Measurements from ENCODE around the gene RAMACL. TPM values are rescaled to one million over a fixed set of nuclear protein-coding genes. Genes with fewer than 3 reads are reported as not detected.

Gene RAMACL
- polyA plus RNA-seq, 1 donor from 2014 or later = 1.9 TPM

GRCh38 chr6:166619912-166620311 lies 33.4 kb upstream of the RAMACL start:
- peaks cover 69% of the 10 kb centered on the region for H3K79me2 ChIP-seq (replicated peaks; ENCODE audit: insufficient read depth, low read length)

More at GRCh38 chr6:166619912-166620311, 33.4 kb upstream of the RAMACL start:
- Histone ChIP-seq H3K9ac (ENCODE audit: low read length) (no peak overlapping the region), H3K4me2 (ENCODE audit: low read length) (no peak overlapping the region), H3K27me3 (ENCODE audit: insufficient read depth, low read depth, low read length) (no peaks in the 10 kb centered on the region), H2AFZ (ENCODE audit: low read depth, low read length) (no peak overlapping the region), H3K36me3 (ENCODE audit: insufficient read depth, low read length) (peaks cover 12% of the 10 kb centered on the region), H3K9me2 (ENCODE audit: insufficient read depth, low read length) (no peaks in the 10 kb centered on the region), H3K27ac (ENCODE audit: low read length) (no peak overlapping the region), H3F3A (ENCODE audit: insufficient read depth, low read length, poor library complexity, severe bottlenecking) (no peaks in the 10 kb centered on the region), H3K9me3 (ENCODE audit: low read length) (no peaks in the 10 kb centered on the region), H3K4me3 (ENCODE audit: low read length) (no peak overlapping the region), H4K20me1 (ENCODE audit: insufficient read depth) (no peaks in the 10 kb centered on the region)
- TF ChIP-seq TAF1 (IDR thresholded peaks at IDR 0.05; ENCODE audit: low read depth) = no peak
- TF ChIP-seq EZH2 (IDR thresholded peaks at IDR 0.05; ENCODE audit: borderline replicate concordance, insufficient read depth, low read length, poor library complexity, severe bottlenecking) = no peak
- no peak for TF ChIP-seq SMC3 (conservative IDR thresholded peaks at IDR 0.05; ENCODE audit: poor library complexity)
- no peak for TF ChIP-seq CTCF (IDR thresholded peaks at IDR 0.05; ENCODE audit: poor library complexity, severe bottlenecking)
- no peak for TF ChIP-seq MXI1 (conservative IDR thresholded peaks at IDR 0.05; ENCODE audit: poor library complexity, severe bottlenecking)
- TF ChIP-seq EP300 (conservative IDR thresholded peaks at IDR 0.05; ENCODE audit: poor library complexity, severe bottlenecking) = no peak
- no peak for TF ChIP-seq POLR2AphosphoS5 (IDR thresholded peaks at IDR 0.05)
- no peak for TF ChIP-seq REST (IDR thresholded peaks at IDR 0.05; ENCODE audit: borderline replicate concordance)
- TF ChIP-seq RAD21 (conservative IDR thresholded peaks at IDR 0.05) = no peak
